WTC11 (cell line): ENCODE measurements around the gene MYBPC2.

Experiments
- CTCF ChIP-seq: fragments of 200-600 bp; IDR thresholded peaks from 2 replicates; pipeline ENCODE4 v1.8.0; 2022; ENCODE audit warnings: antibody characterized with exemption
- ELF4 ChIP-seq: sonication (generic); formaldehyde crosslinking; IDR thresholded peaks from 2 replicates; pipeline ENCODE4 v1.8.1; 2022; ENCODE audit warnings: low read depth, mild to moderate bottlenecking, moderate library complexity, missing genetic modification reagents
- FOXJ3 ChIP-seq: sonication (generic); formaldehyde crosslinking; IDR thresholded peaks from 2 replicates; pipeline ENCODE4 v1.9.0; 2021; ENCODE audit warnings: missing genetic modification reagents, mild to moderate bottlenecking, borderline replicate concordance
- PRDM15 ChIP-seq: sonication (generic); formaldehyde crosslinking; IDR thresholded peaks from 2 replicates; pipeline ENCODE4 v1.8.0; 2022; ENCODE audit warnings: missing genetic modification reagents
- PRRX2 ChIP-seq: fragments of 250-450 bp; sonication (Bioruptor Pico); IDR thresholded peaks from 2 replicates; pipeline ENCODE4 v1.8.0; 2021; ENCODE audit warnings: mild to moderate bottlenecking
- STAT6 ChIP-seq: sonication (generic); formaldehyde crosslinking; conservative IDR thresholded peaks from 2 replicates; pipeline ENCODE4 v1.8.1; 2023; ENCODE audit warnings: mild to moderate bottlenecking, low read depth, missing genetic modification reagents, moderate library complexity
- TCF7 ChIP-seq: sonication (generic); formaldehyde crosslinking; IDR thresholded peaks from 2 replicates; pipeline ENCODE4 v1.8.0; 2022; ENCODE audit warnings: mild to moderate bottlenecking, low read depth, missing genetic modification reagents, moderate library complexity
- TP53 ChIP-seq: sonication (generic); formaldehyde crosslinking; IDR thresholded peaks from 2 replicates; pipeline ENCODE4 v1.8.1; 2023; ENCODE audit warnings: mild to moderate bottlenecking, missing genetic modification reagents
- USF1 ChIP-seq: sonication (generic); formaldehyde crosslinking; IDR thresholded peaks from 2 replicates; pipeline ENCODE4 v1.8.0; 2022; ENCODE audit warnings: mild to moderate bottlenecking, missing genetic modification reagents
- USF2 ChIP-seq: sonication (generic); formaldehyde crosslinking; IDR thresholded peaks from 2 replicates; pipeline ENCODE4 v1.8.1; 2023; ENCODE audit warnings: mild to moderate bottlenecking, missing genetic modification reagents, moderate library complexity
- ZNF138 ChIP-seq: sonication (generic); formaldehyde crosslinking; conservative IDR thresholded peaks from 2 replicates; pipeline ENCODE4 v1.8.1; 2022; ENCODE audit warnings: mild to moderate bottlenecking, moderate library complexity, missing genetic modification reagents

GRCh38 chr19:50423279-50424113, 9.2 kb upstream of the MYBPC2 start:
- TF ChIP-seq STAT6 (CRISPR knock-in tag), result no peak
- no peak for TF ChIP-seq CTCF
- TF ChIP-seq TCF7, result no peak
- no peak for TF ChIP-seq TP53 (CRISPR knock-in tag)
- TF ChIP-seq USF1 (CRISPR knock-in tag), result no peak
- no peak for TF ChIP-seq PRDM15 (CRISPR knock-in tag)
- TF ChIP-seq FOXJ3 (CRISPR knock-in tag), result no peak
- no peak for TF ChIP-seq USF2 (CRISPR knock-in tag)
- TF ChIP-seq ELF4 (CRISPR knock-in tag), result no peak
- no peak for TF ChIP-seq ZNF138 (CRISPR knock-in tag)
- TF ChIP-seq PRRX2 (CRISPR knock-in tag), result no peak
